Left lung (tissue), 10 donors: ENCODE measurements around the gene NR2F1-AS1. TPM values are rescaled to one million over a fixed set of nuclear protein-coding genes. Genes with fewer than 3 reads are reported as not detected.
A peak's percentile ranks its signal among the peaks of the same experiment; 100 is the strongest.

ENCODE experiments used
- ATAC-seq: fragments of 200-7000 bp; cut with Tn5 transposase; one replicate; pipeline ENCODE4 v1.9.1; 2020; ENCODE audit warnings: moderate library complexity
- DNase-seq, 4 donors: peaks; one replicate each; pipeline ENCODE4 v3.0.0-alpha.2; 2013 to 2020
- H3K27ac ChIP-seq, 2 donors: fragments of 200-600 bp; sonication (generic) in 1 of 2; one replicate each; pipeline versions ENCODE4 v1.5.0 to v1.8.0; 2020 to 2021
- H3K27me3 ChIP-seq, 2 donors: fragments of 200-600 bp; sonication (generic) in 1 of 2; one replicate each; pipeline versions ENCODE4 v1.5.0 to v1.8.0; 2020 to 2021
- H3K36me3 ChIP-seq, 2 donors: fragments of 200-600 bp; sonication (generic) in 1 of 2; one replicate each; pipeline versions ENCODE4 v1.5.0 to v1.8.0; 2020 to 2021
- H3K4me1 ChIP-seq, 2 donors: fragments of 200-600 bp; one replicate each; pipeline ENCODE4 v1.8.0; 2021
- H3K4me3 ChIP-seq, 2 donors: fragments of 200-600 bp; sonication (generic) in 1 of 2; one replicate each; pipeline versions ENCODE4 v1.5.0 to v1.8.0; 2020 to 2021; ENCODE audit warnings: mild to moderate bottlenecking in 1 of 2
- H3K9me3 ChIP-seq, 2 donors: fragments of 200-600 bp; sonication (generic) in 1 of 2; one replicate each; pipeline versions ENCODE4 v1.5.0 to v1.8.0; 2020 to 2021
- CTCF ChIP-seq, 2 donors: fragments of 200-600 bp; sonication (generic) in 1 of 2; IDR thresholded peaks; one replicate each; pipeline versions ENCODE4 v1.5.0 to v1.8.0; 2021; ENCODE audit warnings: antibody characterized with exemption in 2 of 2
- intact Hi-C, 2 donors: fragments of 100-400 bp; cut with DNase I; formaldehyde crosslinking; loops; one replicate each; pipeline versions ENCODE4 v1.11.2 to v1.14.2; 2022
- polyA plus RNA-seq, 6 donors: library from polyadenylated mRNA; unstranded; fragments of 120-200 nt; gene quantifications; one replicate each; pipeline ENCODE4 v1.2.1, GENCODE V29; 2013; ENCODE audit not compliant: insufficient read length in 6 of 6
- total RNA-seq, 2 donors: library from RNA; stranded (reverse); fragmentation: NEBNext Ultra II Directional; extraction: Animal tissue kit (Norgen Biotek cat#: 25700); gene quantifications; one replicate each; pipeline ENCODE4 v1.2.1, GENCODE V29; 2021
- donor health status: DM: no; HTN: yes; CAD: no.
- donor health status: DM: no; HTN: no; CAD: no.

NR2F1-AS1 gene
- total and polyA plus RNA-seq, 8 donors, result 10.5 to 66.3 (median 48.3) TPM

- Histone ChIP-seq H3K4me3 (peak overlapping the region; percentile 45 to 50), H3K9me3 (no peaks in the 10 kb centered on the region), H3K27me3 (peaks cover 46 to 97% of the 10 kb centered on the region in 2 donors), H3K4me1 (peaks cover 11 to 41% of the 10 kb centered on the region in 2 donors), H3K27ac (peak overlapping the region; percentile 77 to 92), H3K36me3 (no peaks in the 10 kb centered on the region)
- intact Hi-C loops, result loop anchor here in 1 of 2 donors (10.0 kb wide), 1 partner anchor 215 kb away; no protein-coding TSS in a partner anchor
- peak in 1 of 4 donors; percentile 79 for DNase-seq
- no peak for TF ChIP-seq CTCF (IDR thresholded peaks at IDR 0.05)
- ATAC-seq, result peak; percentile 21
Observed at GRCh38 chr5:93580063-93580926, 724 bp downstream of the NR2F1-AS1 start.

GRCh38 chr5:93579692-93580062 lies 1.3 kb downstream of the NR2F1-AS1 start:
- H3K27ac ChIP-seq, result peak overlapping the region; percentile 77 to 92
- DNase-seq (peak in 2 of 4 donors; percentile 77 to 78), ATAC-seq (peak; percentile 20)
- no peaks in the 10 kb centered on the region for H3K36me3 ChIP-seq
- peaks cover 47 to 97% of the 10 kb centered on the region in 2 donors for H3K27me3 ChIP-seq
- H3K4me1 ChIP-seq, result peaks cover 11 to 38% of the 10 kb centered on the region in 2 donors
- intact Hi-C loops, result loop anchor here in 1 of 2 donors (10.0 kb wide), 1 partner anchor 215 kb away; no protein-coding TSS in a partner anchor
- peak overlapping the region; percentile 45 to 50 for H3K4me3 ChIP-seq
- no peak for TF ChIP-seq CTCF (IDR thresholded peaks at IDR 0.05)
- no peaks in the 10 kb centered on the region for H3K9me3 ChIP-seq

- Histone ChIP-seq H3K4me3 (peak overlapping the region; percentile 45 to 50), H3K27me3 (peaks cover 53 to 97% of the 10 kb centered on the region in 2 donors), H3K36me3 (no peaks in the 10 kb centered on the region), H3K9me3 (no peaks in the 10 kb centered on the region), H3K4me1 (peaks cover 11 to 38% of the 10 kb centered on the region in 2 donors), H3K27ac (peak overlapping the region; percentile 77 to 92)
- intact Hi-C loops, result no loop called here
- TF ChIP-seq CTCF (IDR thresholded peaks at IDR 0.05), result no peak
- ATAC-seq (peak; percentile 17), DNase-seq (peak in 2 of 4 donors; percentile 71 to 90)
Observed at GRCh38 chr5:93578813-93579691, 2.0 kb downstream of the NR2F1-AS1 start.

- H3K27ac ChIP-seq, result peak overlapping the region; percentile 77 to 92
- H3K36me3 ChIP-seq, result no peaks in the 10 kb centered on the region
- ATAC-seq, result no peak
- H3K4me1 ChIP-seq, result peaks cover 11 to 30% of the 10 kb centered on the region in 2 donors
- peaks cover 56 to 97% of the 10 kb centered on the region in 2 donors for H3K27me3 ChIP-seq
- H3K9me3 ChIP-seq, result no peaks in the 10 kb centered on the region
- H3K4me3 ChIP-seq, result peak overlapping the region in 1 of 2 donors; percentile 45
- intact Hi-C loops, result no loop called here
- TF ChIP-seq CTCF (IDR thresholded peaks at IDR 0.05), result no peak
- DNase-seq, result no peak
Observed at GRCh38 chr5:93577854-93578812, 2.9 kb downstream of the NR2F1-AS1 start.
